H9 (cell line): ENCODE data around the gene NUP160. TPM values are rescaled to one million over a fixed set of nuclear protein-coding genes. Genes with fewer than 3 reads are reported as not detected.

ENCODE experiments used
- DNase-seq: peaks from one replicate; pipeline ENCODE4 v3.0.0-alpha.2; 2017
- H2AFZ ChIP-seq: one replicate; pipeline ENCODE4 v1.6.1; 2013; ENCODE audit warnings: mild to moderate bottlenecking, low read length, control low read depth, moderate library complexity
- H2AK5ac ChIP-seq: 2 replicates; pipeline ENCODE4 v1.6.1; 2013; ENCODE audit warnings: low read length, control low read depth, mixed read lengths; ENCODE audit not compliant: insufficient read length
- H2BK120ac ChIP-seq: one replicate; pipeline ENCODE4 v1.6.1; 2013; ENCODE audit warnings: low read depth, mild to moderate bottlenecking, low read length, control low read depth, inconsistent platforms; ENCODE audit not compliant: poor library complexity, severe bottlenecking
- H2BK12ac ChIP-seq: 2 replicates; pipeline ENCODE4 v1.6.1; 2013; ENCODE audit warnings: low read length, control low read depth, mixed read lengths, low read depth; ENCODE audit not compliant: insufficient read length
- H2BK15ac ChIP-seq: 2 replicates; pipeline ENCODE4 v1.6.1; 2013; ENCODE audit warnings: low read depth, low read length, control low read depth
- H2BK20ac ChIP-seq: one replicate; pipeline ENCODE4 v1.6.1; 2013; ENCODE audit warnings: low read depth, mild to moderate bottlenecking, low read length, control low read depth, inconsistent platforms; ENCODE audit not compliant: poor library complexity, severe bottlenecking
- H2BK5ac ChIP-seq: 2 replicates; pipeline ENCODE4 v1.6.1; 2013; ENCODE audit warnings: low read length, control low read depth, mixed read lengths; ENCODE audit not compliant: insufficient read length
- H3K14ac ChIP-seq: 2 replicates; pipeline ENCODE4 v1.6.1; 2013; ENCODE audit warnings: low read length, control low read depth; ENCODE audit not compliant: insufficient read depth
- H3K18ac ChIP-seq: 2 replicates; pipeline ENCODE4 v1.6.1; 2013; ENCODE audit warnings: low read depth, mild to moderate bottlenecking, mixed read lengths, low read length, control low read depth; ENCODE audit not compliant: insufficient read length
- H3K23ac ChIP-seq: 2 replicates; pipeline ENCODE4 v1.6.1; 2013; ENCODE audit warnings: low read length, control low read depth, mixed read lengths, low read depth; ENCODE audit not compliant: insufficient read length
- H3K23me2 ChIP-seq: 2 replicates; pipeline ENCODE4 v1.6.1; 2013; ENCODE audit warnings: low read depth, mild to moderate bottlenecking, mixed read lengths, low read length, control low read depth; ENCODE audit not compliant: insufficient read length, poor library complexity, severe bottlenecking
- H3K27ac ChIP-seq: 2 replicates; pipeline ENCODE4 v1.5.1; 2013; ENCODE audit warnings: low read length, control low read depth, mixed read lengths, low read depth; ENCODE audit not compliant: insufficient read length
- H3K27me3 ChIP-seq: 2 replicates; pipeline ENCODE4 v1.6.1; 2013; ENCODE audit warnings: low read length, control low read depth, inconsistent platforms; ENCODE audit not compliant: insufficient read depth
- H3K4ac ChIP-seq: 2 replicates; pipeline ENCODE4 v1.6.1; 2013; ENCODE audit warnings: low read depth, mild to moderate bottlenecking, control low read depth, inconsistent platforms, low read length, moderate library complexity
- H3K4me1 ChIP-seq: 2 replicates; pipeline ENCODE4 v1.6.1; 2013; ENCODE audit warnings: low read length, control low read depth, inconsistent platforms; ENCODE audit not compliant: insufficient read depth
- H3K4me2 ChIP-seq: 2 replicates; pipeline ENCODE4 v1.6.1; 2013; ENCODE audit warnings: low read length, control low read depth, mixed read lengths; ENCODE audit not compliant: insufficient read length, insufficient read depth
- H3K56ac ChIP-seq: 2 replicates; pipeline ENCODE4 v1.6.1; 2013; ENCODE audit warnings: low read depth, mild to moderate bottlenecking, mixed read lengths, low read length, control low read depth; ENCODE audit not compliant: insufficient read length
- H3K79me1 ChIP-seq: 2 replicates; pipeline ENCODE4 v1.6.1; 2013; ENCODE audit warnings: low read depth, mild to moderate bottlenecking, moderate library complexity, low read length, control low read depth, inconsistent platforms; ENCODE audit not compliant: insufficient read depth, poor library complexity, severe bottlenecking
- H3K79me2 ChIP-seq: 2 replicates; pipeline ENCODE4 v1.6.1; 2013; ENCODE audit warnings: low read length, control low read depth, inconsistent platforms; ENCODE audit not compliant: insufficient read depth
- H3K9ac ChIP-seq: 2 replicates; pipeline ENCODE4 v1.6.1; 2013; ENCODE audit warnings: low read length, control low read depth, mixed read lengths; ENCODE audit not compliant: insufficient read length; ENCODE audit errors: extremely low read depth
- H3K9me3 ChIP-seq: one replicate; pipeline ENCODE4 v1.6.1; 2013; ENCODE audit warnings: low read depth, low read length, inconsistent platforms; ENCODE audit not compliant: control insufficient read depth
- H3T11ph ChIP-seq: one replicate; pipeline ENCODE4 v1.6.1; 2013; ENCODE audit warnings: mild to moderate bottlenecking, low read length, control low read depth, inconsistent platforms
- H4K20me1 ChIP-seq: one replicate; pipeline ENCODE4 v1.6.1; 2013; ENCODE audit not compliant: control insufficient read depth, insufficient read length, insufficient read depth
- H4K5ac ChIP-seq: 2 replicates; pipeline ENCODE4 v1.6.1; 2013; ENCODE audit warnings: low read depth, mild to moderate bottlenecking, mixed read lengths, low read length, control low read depth; ENCODE audit not compliant: insufficient read length
- H4K8ac ChIP-seq: replicated peaks from 2 replicates; pipeline ENCODE4 v1.6.1; 2013; ENCODE audit warnings: low read length, control low read depth, mixed read lengths, low read depth; ENCODE audit not compliant: insufficient read length
- H4K91ac ChIP-seq: 2 replicates; pipeline ENCODE4 v1.6.1; 2013; ENCODE audit warnings: low read depth, mild to moderate bottlenecking, moderate library complexity, mixed read lengths, low read length, control low read depth; ENCODE audit not compliant: insufficient read length
- H3K27ac Mint-ChIP-seq, 3 experiments: 2 replicates in 2 of 3; 3 replicates in 1 of 3; pipeline ENCODE4 v1.8.0; 2020 to 2021; ENCODE audit warnings: mixed read lengths in 3 of 3, mild to moderate bottlenecking in 1 of 3, moderate library complexity in 1 of 3
- H3K27me3 Mint-ChIP-seq: 2 replicates; pipeline ENCODE4 v1.8.0; 2021; ENCODE audit warnings: low read depth, mild to moderate bottlenecking, moderate library complexity, mixed read lengths
- H3K36me3 Mint-ChIP-seq, 3 experiments: 2 replicates in 2 of 3; 3 replicates in 1 of 3; pipeline ENCODE4 v1.8.0; 2020 to 2021; ENCODE audit warnings: low read depth in 3 of 3, mixed read lengths in 3 of 3; ENCODE audit not compliant: insufficient read depth in 1 of 3
- H3K4me1 Mint-ChIP-seq, 2 experiments: 2 replicates each; pipeline ENCODE4 v1.8.0; 2020; ENCODE audit warnings: mixed read lengths in 2 of 2
- H3K4me3 Mint-ChIP-seq, 2 experiments: 2 replicates in 1 of 2; 3 replicates in 1 of 2; pipeline ENCODE4 v1.8.0; 2020 to 2021; ENCODE audit warnings: mild to moderate bottlenecking in 2 of 2, mixed read lengths in 2 of 2, moderate library complexity in 1 of 2
- H3K9me3 Mint-ChIP-seq, 2 experiments: 2 replicates in 1 of 2; 3 replicates in 1 of 2; pipeline ENCODE4 v1.8.0; 2020; ENCODE audit warnings: mild to moderate bottlenecking in 2 of 2, mixed read lengths in 2 of 2, moderate library complexity in 1 of 2
- WGBS: extraction: QIAGEN DNeasy Blood & Tissue Kit; methylation state at CpG from one replicate; pipeline ENCODE4 v1.1.7; 2013; ENCODE audit warnings: missing lambda C conversion rate, low lambda C conversion rate, mixed read lengths; ENCODE audit not compliant: insufficient read length; ENCODE audit errors: extremely low coverage; 5-methylcytosine and 5-hydroxymethylcytosine counted together
- total RNA-seq: library from RNA; stranded (reverse); gene quantifications from 2 replicates; pipeline ENCODE4 v1.2.1, GENCODE V29; 2021
- TF ChIP-seq, protein P1 (sequence below): fragments of 200-600 bp; sonication (generic); conservative IDR thresholded peaks from 3 replicates; pipeline ENCODE4 v1.8.0; 2021; ENCODE audit warnings: antibody characterized with exemption, mild to moderate bottlenecking

The NUP160 gene
- total RNA-seq, 1 experiment from 2014 or later = 86.1 TPM

DNA sequence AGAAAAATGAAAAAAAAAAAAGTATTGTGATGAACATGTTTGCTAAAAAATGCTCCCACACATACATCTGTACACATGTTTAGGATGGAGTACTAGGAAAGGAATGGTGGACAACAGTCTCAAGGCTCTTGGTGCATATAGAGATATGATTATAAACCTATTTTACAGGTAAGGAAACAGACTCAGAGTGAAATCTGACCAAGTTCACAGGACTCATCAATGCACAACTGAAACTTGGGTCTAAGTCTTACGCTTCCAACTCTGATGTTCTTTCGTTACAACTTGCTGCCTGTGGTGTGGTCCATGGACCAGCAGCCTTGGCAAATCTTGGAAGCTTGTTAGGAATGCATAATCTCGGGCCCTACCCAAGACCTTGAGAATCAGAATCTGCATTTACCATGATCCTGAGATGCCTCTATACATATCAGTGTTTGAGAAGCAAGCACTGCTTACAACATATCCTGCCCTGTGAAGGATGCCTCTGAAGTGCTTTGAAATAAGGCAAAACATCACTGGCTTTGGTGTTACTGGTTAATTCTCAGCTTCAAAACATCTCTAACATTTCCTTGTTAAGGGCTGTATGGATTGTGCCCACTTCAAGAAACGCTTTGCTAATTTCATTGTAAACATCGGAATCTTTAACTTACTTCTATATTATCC, 39.9 kb upstream of the NUP160 start:
- no peak overlapping the region for H2AK5ac ChIP-seq
- no peak overlapping the region for H3K18ac ChIP-seq
- WGBS = no CpG with 5 or more reads among the region's 5 CpGs
- Mint-ChIP-seq H3K27me3 (no peaks in the 10 kb centered on the region; the same call in 1 of the 2 replicates), H3K9me3 (peaks cover 6 to 11% of the 10 kb centered on the region in 2 experiments; a peak in 4 of 5 replicates), H3K27ac (no peak overlapping the region), H3K36me3 (peaks cover 0 to 9% (median 2%) of the 10 kb centered on the region in 3 experiments; a peak in 2 of 7 replicates), H3K4me1 (no peaks in the 10 kb centered on the region), H3K4me3 (no peak overlapping the region)
- TF ChIP-seq, protein P1, sequence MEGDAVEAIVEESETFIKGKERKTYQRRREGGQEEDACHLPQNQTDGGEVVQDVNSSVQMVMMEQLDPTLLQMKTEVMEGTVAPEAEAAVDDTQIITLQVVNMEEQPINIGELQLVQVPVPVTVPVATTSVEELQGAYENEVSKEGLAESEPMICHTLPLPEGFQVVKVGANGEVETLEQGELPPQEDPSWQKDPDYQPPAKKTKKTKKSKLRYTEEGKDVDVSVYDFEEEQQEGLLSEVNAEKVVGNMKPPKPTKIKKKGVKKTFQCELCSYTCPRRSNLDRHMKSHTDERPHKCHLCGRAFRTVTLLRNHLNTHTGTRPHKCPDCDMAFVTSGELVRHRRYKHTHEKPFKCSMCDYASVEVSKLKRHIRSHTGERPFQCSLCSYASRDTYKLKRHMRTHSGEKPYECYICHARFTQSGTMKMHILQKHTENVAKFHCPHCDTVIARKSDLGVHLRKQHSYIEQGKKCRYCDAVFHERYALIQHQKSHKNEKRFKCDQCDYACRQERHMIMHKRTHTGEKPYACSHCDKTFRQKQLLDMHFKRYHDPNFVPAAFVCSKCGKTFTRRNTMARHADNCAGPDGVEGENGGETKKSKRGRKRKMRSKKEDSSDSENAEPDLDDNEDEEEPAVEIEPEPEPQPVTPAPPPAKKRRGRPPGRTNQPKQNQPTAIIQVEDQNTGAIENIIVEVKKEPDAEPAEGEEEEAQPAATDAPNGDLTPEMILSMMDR = no peak
- H3K9ac ChIP-seq = no peak overlapping the region
- H4K8ac ChIP-seq = no peak overlapping the region
- no peak overlapping the region for H3K27ac ChIP-seq
- no peaks in the 10 kb centered on the region for H3K27me3 ChIP-seq
- H3K4me1 ChIP-seq = no peaks in the 10 kb centered on the region
- no peaks in the 10 kb centered on the region for H3K79me2 ChIP-seq
- H2BK5ac ChIP-seq = no peak overlapping the region
- H3K23me2 ChIP-seq = no peaks in the 10 kb centered on the region
- no peak for DNase-seq
- H3K14ac ChIP-seq = no peak overlapping the region
- no peak overlapping the region for H4K5ac ChIP-seq
- H4K91ac ChIP-seq = no peak overlapping the region
- no peak overlapping the region for H2BK12ac ChIP-seq
- no peak overlapping the region for H3K56ac ChIP-seq
- H3K9me3 ChIP-seq = no peaks in the 10 kb centered on the region
- H2BK120ac ChIP-seq = no peak overlapping the region
- no peaks in the 10 kb centered on the region for H3K79me1 ChIP-seq
- H3K23ac ChIP-seq = no peak overlapping the region
- no peaks in the 10 kb centered on the region for H4K20me1 ChIP-seq
- no peak overlapping the region for H2AFZ ChIP-seq
- no peak overlapping the region for H3K4ac ChIP-seq
- no peak overlapping the region for H2BK20ac ChIP-seq
- no peak overlapping the region for H2BK15ac ChIP-seq
- no peak overlapping the region for H3K4me2 ChIP-seq
- H3T11ph ChIP-seq = no peak overlapping the region
